Stimulated activated CD8-positive, alpha-beta memory T cell treated with anti-CD3 and anti-CD28 coated beads, Interleukin-15, amount 100 ng/mL, for 48 hours (primary cell): ENCODE measurements around the gene TNFRSF19.

Experiments used
- DNase-seq, 2 donors: peaks; one replicate each; pipeline ENCODE4 v3.0.0-alpha.2; 2020; ENCODE audit warnings: low read depth in 2 of 2

Gene TNFRSF19

DNA sequence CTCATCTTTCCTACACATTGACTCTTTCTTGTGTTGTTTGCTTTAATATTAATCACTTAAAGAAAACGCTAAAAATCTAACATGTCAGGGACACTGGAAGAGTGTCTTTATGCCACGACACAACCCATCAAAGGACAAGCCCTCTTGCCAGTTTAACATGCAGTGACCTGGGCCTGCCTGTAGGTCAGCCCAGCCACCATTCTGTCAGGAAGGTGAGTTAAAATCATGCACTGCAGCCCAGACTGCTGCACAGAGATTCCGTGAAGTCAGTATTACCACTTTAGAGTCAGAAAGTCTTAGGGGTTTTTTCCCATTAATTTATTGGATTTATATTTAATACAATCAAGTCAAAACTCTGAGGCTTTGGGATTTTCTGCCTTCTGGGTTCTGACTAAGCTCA lies 58.0 kb downstream of the TNFRSF19 start:
- DNase-seq: no peak

DNA sequence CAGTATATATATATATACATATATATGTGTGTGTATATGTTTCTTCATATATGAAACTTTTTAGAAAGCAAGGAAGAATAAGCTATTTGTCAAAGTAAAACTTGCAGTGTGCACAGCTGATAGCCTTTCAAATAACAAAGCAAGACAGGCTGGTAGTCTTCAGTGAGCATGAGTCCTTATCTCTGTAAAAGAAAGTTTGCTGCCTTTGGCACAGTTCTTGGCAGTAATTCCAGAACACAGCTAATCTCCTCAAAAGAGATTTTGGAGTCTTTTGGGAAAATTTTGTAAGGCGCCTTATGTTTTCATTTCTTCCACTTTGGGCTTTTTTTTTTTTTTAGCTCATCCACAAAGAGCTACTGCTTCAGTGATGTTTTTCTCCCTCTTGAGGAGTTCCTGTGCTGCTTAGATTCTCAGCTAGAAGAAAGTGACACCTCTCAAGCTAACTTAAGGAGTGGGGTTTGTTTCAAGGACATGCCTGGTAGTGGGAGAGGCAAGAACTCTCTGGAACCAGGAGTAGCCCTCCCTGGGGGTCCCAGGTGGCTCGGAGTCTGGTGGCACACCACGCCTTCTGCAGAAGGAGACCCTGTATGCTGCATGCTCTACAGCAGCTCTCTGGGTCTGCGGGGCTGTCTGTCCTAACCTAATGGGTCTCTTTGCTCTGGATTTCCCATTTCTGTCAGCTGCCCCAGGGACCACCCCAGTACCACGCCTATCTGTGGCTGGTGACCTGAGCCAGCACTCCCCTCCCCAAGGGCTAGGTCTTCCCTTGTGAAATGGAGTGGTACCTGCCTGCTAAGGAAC lies 58.8 kb downstream of the TNFRSF19 start:
- DNase-seq: no peak

DNA sequence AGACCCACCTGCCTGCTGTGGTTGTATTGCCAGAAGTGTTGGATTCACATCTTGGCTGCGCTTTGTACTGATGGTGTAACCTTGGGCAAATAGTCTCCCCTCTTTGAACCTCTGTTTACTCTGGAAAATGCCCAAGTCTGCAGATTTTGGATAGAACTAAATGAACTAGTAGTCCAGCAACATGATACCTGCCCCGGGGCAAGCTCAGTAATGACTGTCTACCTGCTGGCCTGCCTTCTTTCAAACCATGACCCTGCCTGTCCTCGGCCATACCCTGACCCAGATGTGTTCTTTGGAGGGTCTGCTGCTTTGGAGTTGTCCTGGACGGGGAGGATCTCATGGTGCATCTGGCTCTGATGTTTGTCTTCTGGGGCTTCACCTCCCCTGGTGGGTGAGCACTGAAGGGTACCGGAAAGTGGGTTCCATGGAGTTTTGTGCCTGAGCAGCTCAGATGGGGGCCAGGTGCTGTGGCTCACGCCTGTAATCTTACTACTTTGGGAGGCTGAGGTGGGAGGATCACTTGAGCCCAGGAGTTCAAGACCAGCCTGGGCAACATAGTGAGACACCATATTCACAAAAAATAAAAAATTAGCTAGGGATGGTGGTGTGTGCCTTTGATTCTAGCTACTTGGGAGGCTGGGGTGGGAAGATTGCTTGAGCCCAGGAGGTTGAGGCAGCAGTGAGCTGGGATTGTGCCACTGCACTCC lies 59.5 kb downstream of the TNFRSF19 start:
- DNase-seq: no peak

DNA sequence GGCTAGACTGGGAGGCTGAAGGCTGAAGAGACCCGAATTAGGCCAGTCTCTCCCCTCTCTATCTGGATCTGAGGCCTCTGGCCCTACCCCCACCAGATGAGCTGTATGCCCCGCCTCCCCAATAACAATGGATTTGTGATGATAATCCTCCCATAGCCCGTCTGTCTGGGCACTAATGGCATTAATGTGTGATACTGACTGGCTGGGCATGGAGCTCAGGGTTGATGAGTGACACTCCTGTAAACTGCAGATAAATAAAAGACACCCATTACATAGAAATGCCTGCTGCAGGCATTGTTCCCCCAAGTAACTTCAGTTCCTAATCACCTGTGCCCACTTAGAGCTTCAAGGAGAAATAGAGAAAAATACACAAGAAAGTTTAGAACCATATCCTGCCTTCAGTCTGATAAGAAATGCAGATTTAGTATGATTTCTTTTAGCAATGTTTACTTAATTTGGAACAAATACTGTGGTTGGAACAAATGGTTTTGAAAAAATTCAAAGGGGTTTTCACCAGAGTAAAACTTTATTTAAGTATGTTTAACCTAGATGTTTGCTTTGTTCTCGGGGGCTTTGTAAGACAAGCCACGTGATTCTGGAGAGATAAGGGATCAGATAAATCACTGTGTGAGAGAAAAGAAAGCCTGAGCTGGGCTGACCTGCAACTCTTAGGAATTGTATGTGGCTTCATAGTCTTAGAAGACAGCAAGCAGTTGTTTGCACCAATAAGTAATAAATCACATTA lies 60.3 kb downstream of the TNFRSF19 start:
- DNase-seq: no peak

DNA sequence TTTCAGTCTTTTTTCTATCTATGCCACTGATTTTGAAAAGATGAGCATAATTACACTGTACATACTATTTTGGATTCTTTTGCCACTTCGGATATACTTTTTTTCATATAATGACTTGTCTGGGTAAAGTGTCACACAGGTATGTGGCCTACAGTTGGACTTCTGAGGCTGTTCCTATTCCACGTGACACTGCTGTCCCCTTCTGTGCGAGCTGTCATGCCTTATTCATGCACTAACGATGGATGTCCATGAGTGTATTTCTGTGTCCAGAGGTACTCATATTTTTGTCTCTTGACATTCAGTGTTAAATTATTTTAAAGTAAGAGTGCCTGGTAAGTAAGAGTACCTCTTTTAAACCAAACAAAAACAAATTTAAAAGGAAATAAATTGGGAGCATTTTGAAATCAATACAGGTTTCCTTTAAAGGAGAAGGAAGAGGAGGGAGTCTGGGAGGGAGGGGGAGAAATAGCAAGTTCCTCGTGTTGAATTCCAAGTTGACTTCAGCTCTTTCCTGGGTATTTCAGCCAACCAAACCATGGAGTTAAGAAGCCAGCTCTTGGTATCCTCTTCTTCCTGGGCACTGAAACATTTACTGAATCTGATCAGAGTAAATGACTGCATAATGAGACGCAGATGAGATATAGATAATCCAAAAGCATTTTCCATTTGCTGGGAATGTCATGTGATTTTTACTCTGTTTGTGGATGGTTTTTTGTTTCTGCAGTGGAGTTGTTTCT lies 61.3 kb downstream of the TNFRSF19 start:
- no peak for DNase-seq

DNA sequence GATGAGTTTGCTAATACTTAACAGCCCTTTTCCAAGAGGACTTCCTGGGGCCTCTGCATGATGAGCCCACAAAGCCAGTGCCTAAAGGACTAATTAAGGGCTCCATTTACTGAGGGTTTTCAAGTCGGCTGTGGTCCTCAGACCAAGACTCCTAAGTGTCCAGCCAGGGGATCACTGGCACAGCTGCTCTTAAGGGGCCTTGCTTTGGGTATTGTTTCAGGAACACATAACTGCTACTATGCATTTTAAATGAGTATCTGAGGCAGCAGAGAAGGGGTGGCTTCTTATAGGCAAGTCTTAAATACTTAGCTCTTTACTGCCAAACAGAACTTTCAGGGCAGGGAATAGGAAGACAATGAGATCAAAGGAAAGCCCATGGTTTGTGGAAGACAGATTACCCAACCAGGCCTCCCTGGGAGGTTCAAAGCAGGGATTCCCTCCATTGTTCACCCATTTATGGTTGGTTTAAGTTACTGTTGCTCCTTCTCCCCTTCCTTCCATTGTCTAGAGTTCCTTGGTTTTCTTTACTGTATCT lies 61.9 kb downstream of the TNFRSF19 start:
- DNase-seq: no peak

DNA sequence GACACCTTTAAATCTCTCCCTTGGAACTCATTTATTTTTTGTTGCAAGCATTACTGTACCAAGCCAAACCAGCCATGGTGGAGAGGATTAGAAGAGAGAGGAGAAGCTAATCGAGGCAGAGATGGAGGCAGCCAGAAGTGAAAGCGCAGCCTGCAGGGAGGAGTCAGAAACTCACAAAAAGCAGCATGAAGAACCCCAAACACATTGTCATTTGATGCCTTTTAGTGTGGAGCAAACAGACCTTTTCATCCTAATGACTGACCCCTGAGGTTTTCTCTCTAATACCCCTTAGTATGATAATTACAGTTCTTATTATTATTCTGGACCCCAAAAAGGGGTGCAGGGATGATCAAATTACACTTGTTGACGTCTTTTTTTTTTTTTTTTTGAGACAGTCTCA lies 62.5 kb downstream of the TNFRSF19 start:
- DNase-seq: no peak

DNA sequence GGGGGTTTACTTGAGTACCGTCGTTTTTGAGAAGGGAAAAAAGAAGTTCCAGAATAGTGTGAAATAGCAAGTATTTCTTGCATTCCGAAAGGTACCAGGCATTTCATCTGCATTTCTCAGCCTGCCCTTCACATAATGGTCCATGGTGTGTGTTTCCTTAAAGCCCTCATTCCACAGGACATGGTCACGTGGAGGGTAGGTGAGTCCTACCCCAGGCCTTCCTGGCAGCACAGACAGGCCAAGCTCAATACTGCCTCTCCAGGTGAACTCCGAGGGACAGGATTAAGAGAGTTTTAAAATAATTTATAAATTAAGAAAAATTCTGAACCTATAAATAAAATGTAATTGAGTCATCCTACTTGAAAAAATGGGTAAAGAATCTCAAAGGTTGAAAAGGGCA lies 64.7 kb downstream of the TNFRSF19 start:
- no peak for DNase-seq

DNA sequence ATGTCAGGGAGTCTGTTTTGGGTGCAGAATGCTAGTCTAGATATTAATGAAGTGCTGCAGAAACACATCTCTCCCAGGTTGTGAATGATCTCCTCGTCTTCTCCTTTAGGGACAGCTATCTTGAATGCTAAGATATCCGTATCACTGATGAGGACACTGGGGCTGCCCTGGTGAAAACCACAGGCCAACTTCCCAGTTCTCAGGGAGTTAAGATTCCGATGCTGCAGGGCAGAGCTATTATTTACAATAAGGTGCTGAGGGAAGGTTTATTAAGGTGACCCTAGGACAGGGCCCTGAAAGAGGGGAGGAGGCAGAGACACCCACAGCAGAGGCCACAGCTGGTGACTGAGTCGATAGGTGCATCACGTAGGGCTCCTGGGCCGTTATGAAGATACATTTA lies 66.1 kb downstream of the TNFRSF19 start:
- DNase-seq: no peak

DNA sequence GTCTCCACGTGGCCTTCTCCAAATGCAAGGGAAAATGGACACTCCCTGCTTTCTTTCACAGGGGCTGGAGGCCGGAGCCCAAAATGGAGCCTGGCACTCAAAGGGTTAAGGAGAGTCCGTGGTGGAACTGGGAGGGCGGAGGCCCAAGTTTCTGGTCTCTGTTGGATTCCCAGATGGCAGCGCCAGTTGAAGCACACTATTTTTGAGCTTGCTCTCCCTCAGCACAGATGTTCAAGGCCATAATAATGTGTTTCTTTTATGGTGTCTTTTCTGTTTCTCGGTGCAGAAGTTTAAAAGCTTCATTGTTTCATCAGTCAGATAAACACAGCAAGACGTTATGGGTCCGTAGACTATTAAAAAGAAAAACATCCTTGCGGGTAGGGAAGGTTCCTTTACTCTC lies 67.6 kb downstream of the TNFRSF19 start:
- no peak for DNase-seq

DNA sequence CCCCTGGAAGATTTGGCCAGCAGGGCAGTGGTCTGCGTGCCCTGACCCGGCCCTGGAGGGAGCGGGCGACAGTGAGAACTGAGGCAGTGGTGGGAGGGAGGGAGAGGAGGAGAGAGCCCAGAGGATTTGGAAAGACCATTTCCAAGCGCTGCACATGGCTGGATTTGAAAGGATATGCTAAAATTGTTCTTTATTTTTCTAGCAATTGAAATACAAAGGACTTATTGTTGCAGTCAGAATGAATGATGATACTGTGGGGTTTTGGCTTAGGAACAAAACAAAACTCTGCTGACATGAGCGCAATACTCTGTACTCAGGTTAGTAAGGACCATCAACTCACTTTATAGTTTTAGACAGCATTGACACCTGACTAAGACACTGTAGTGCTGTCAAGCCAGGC lies 69.5 kb downstream of the TNFRSF19 start:
- DNase-seq: no peak

DNA sequence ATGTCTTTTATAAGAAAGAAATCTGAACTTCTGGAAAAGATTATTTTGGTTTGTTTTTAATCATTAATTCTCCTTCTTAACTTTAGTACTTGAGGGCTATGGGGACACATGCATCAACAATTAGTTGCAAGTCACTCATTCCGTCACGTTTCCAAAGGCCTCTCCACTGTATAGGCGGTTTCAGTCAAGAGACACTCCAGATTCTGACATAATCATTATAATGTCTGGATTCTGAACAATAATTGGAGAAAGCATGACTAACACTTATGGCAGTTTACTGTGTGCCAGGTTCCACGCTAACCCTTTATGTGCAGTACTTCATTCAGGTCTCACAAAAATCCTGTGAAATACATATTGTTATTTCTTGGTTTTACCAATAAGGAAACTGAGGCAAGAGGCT lies 71.9 kb downstream of the TNFRSF19 start:
- no peak for DNase-seq

DNA sequence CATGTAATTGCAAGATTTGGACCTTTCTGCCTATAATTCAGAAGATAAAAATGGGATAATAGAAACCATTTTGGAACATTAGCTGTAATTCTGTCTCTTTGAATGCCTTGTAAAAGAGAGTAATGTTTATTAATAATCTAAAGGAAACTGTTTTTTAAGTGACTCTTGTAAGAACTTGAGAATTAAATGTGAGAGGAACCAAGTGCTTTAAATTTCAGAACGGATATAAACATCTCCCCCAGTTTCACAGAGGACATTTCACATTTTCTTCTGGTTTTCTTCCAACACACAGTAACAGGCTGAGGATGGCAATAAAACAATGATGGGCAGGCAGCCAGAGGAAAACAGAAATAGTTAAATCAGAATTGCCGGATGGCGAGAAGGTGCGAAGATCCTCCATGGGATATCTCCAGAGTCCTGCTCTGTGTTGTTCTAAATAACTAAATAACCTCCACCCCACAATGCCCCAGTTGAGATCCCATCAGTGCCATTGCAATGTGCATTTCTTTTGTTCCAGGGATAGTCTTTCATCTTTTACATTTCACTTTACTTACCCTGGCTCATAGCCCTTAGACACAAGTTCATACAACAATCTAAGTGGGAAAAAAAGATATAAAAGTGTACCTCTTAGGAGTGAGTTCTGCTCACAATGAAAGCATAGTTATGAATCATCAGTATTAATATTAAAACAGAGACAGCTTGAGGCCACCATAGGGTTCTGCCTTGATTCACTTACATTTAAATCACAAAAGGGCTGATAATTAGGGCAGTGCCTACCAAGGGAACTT lies 73.3 kb downstream of the TNFRSF19 start:
- DNase-seq: no peak

DNA sequence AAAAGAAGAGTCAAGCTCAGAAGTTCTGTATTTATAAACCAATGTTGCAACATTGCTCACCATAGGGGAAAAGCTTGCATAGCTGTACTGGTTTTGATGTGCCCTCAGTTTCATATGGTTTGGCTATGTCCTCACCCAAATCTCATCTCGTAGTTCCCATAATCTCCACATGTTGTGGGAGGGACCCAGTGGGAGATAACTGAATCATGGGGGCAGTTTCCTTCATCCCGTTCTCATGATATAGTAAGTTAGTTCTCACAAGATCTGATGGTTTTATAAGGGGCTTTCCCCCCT lies 73.9 kb downstream of the TNFRSF19 start:
- DNase-seq: no peak

DNA sequence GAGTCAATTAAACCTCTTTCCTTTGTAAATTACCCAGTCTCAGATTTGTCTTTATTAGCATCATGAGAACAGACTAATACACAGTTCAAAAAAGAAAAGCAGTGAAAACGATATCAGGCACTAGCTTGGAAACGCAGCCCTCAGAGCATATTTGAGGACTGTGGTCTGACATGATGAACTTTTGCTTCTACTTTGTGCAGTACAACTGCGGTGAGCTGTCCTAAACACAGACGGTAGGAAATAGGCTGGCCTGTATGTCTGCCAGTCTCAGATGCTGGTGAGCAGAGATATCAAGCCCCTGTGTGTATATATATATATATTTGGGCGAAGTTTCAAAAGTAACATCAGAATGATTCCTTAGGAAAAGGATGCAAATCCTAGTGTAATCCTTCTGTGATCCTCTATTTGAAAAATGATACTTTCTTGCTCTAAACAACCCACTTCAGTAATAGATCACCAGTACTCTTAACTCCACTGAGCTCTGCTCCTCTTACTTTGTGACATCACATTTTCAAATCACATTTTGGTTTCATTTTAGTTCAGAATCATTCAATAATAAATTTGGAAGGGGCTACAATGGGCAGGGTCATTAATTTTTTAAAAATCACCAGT lies 74.4 kb downstream of the TNFRSF19 start:
- DNase-seq: no peak

DNA sequence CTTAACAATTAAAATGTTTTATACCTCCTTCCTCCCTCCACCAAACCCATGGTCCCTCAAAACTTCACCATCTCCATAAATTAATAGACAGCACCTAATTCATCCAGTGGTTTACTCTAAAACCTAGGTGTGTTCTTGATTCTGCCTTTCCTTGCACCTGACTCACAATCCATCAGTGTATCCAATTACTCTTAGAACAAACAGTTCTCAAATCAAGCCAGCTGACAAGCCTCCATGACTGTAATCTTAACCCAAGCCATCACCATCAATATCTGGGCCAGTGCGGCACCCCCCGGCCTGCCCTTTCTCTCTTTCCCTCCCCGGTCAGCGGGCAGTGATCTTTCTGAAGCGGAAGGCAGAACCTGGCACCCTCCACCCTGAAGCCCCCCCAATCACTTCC lies 75.6 kb downstream of the TNFRSF19 start:
- DNase-seq: no peak

DNA sequence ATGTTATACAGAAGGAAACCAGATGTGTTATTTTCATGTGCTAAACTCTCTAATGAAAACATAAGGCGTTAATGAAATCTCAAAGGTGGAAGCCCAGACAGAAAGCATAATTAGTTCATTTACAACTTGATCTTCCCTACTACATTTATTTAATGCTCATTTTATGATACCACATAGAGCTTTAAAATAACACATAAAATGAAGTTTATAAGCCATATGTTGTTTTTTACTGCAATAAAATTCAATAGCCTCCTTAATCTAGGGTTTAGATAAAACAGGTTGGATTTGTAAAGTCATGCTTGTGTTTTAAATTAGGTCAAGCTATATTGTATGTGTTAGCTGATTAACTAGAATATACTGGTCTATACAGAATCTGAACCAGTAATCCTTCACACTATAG lies 81.2 kb downstream of the TNFRSF19 start:
- DNase-seq: no peak

DNA sequence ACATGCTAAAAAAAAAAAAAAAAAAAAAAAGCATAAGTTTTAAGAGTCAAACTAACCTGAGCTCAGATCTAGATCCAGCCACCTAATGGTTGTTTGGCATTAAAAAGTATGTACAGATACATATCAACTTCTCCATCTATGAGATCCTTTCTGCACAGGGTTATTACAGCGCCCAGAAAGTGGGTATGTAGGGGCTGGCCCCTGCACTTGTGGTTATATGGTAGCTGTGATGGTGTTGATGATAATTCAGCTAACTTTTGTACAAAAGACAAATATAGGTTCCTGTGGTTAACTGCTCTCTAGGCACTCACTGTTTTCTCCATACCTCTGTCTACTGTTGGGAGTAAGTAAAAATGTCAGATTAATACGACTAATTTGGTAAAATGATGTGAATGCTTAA lies 81.7 kb downstream of the TNFRSF19 start:
- peak in 1 of 2 donors; percentile 2 for DNase-seq

DNA sequence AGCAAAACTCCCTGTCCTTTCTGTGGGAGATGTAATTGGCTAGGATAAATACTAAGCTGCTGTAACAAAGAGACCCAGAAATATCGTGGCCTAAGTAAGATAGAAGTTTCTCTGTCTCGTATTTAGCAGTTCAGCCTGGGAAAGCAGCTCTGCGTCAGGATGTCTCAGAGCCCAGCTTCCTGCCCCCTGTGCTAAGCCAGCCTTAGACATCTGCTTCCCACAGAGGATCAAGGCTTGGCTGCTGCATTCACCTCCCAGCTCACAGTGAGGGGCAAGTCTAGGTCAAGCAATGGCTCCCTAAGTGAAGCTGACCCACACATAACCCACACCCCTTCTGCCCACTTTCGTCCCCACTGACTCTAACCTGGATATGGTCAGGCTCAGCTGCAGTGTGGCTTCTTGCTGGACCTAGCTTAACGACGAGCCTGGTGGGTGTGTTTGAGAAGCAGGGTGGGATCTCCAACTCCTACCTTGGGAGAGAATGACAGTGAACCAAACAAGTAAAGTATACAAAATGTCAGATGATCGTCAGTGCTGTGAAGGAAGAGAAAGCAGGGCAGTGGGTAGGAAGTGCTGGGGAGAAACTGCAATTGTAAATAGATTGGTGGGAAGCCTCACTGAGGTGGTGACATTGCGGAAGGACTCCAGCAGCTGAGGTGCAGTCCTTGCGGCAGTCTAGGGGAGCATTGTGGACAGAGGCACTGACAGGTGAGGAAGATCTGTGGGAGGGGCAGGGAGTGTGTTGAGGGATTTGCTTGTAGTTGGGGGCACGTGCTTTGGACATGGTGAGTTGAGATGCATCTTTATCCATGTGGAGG lies 82.9 kb downstream of the TNFRSF19 start:
- DNase-seq: no peak
